Bone marrow (tissue), 2 donors: ENCODE data around the gene RNF168.
"Not testable (repeated sequence)": the region's sequence is repeated elsewhere in the genome, so short reads cannot be mapped to it uniquely, and the experiment has no call there.

Source experiments
- DNase-seq, 2 donors: peaks; one replicate each; lab custom pipeline; 2025; lab: John Stamatoyannopoulos, UW

RNF168 gene

DNA sequence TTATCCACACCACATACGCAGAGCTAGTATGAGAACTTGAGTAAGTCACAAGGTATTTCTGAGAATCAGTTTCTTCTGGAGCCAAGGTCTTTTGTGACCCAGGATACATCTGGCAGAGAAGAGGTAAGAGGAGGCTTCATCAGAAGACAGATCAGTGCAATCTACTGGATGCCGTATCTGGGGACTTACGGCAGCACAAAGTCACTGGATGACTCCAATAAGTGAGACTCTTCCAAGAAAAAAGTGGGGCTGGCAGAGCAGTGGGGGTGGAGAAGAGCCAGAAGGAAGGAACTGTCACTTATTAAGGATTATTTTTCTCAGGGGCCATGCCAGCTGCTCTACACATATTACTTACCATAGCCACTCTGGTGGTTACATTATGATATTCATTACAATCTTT is 39.8 kb downstream of the RNF168 start:
- DNase-seq: no peak

DNA sequence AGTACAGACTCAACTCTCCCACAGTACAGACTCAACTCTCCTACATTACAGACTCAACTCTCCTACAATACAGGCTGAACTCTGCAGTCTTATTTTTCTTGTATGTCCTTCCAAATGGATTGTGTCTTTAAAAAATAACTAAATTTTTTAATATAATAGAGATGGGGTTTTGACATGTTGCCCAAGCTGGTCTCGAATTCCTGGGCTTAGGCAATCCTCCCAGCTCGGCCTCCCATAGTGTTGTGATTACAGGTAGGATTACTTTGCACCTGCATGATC is 40.2 kb downstream of the RNF168 start:
- no peak for DNase-seq

DNA sequence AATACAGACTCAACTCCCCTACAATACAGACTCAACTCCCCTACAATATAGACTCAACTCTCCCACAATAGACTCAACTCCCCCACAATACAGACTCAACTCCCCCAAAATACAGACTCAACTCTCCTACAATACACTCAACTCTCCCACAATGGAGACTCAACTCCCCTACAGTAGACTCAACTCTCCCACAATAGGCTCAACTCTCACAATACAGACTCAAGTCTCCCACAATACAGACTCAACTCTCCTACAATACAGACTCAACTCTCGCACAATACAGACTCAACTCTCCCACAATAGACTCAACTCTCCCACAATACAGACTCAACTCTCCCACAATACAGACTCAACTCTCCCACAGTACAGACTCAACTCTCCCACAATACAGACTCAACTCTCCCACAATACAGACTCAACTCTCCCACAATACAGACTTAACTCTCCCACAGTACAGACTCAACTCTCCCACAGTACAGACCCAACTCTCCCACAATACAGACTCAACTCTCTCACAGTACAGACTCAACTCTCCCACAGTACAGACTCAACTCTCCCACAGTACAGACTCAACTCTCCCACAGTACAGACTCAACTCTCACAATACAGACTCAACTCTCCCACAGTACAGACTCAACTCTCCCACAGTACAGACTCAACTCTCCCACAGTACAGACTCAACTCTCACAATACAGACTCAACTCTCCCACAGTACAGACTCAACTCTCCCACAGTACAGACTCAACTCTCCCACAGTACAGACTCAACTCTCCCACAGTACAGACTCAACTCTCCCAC is 40.7 kb downstream of the RNF168 start:
- DNase-seq: not testable (repeated sequence)

DNA sequence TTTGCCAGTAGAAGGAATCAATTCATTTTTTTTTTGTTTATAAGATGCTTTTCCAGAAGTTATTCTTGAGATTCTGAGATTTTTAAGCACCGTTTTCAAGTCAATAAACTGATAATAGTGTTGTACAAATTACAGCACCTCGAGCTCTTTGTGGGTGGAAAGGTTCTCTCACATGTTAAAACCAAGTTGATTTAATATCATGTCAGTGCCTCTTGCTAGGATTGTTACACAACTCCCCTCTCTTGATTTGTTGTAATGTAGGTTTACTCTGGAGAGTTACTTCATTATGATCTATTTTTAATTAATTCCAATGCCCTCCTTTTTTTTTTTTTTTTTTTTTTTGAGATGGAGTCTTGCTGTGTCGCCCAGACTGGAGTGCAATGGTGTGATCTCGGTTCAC is 45.5 kb downstream of the RNF168 start:
- DNase-seq: no peak

DNA sequence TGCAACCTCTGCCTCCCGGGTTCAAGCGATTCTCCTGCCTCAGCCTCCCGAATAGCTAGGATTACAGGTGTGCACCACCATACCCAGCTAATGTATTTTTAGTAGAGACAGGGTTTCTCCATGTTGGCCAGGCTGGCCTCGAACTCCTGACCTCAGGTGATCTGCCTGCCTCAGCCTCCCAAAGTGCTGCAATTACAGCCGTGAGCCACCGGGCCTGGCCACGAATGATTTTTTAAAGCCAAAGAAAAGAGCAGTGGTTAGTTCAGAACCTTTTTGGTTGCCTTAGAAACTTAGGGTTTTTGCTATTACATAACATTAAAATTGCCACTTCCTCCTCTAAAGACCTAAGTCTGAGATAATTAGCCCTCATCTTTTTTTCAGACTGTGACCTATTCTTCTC is 46.1 kb downstream of the RNF168 start:
- DNase-seq: peak in 1 of 2 donors; percentile 40

DNA sequence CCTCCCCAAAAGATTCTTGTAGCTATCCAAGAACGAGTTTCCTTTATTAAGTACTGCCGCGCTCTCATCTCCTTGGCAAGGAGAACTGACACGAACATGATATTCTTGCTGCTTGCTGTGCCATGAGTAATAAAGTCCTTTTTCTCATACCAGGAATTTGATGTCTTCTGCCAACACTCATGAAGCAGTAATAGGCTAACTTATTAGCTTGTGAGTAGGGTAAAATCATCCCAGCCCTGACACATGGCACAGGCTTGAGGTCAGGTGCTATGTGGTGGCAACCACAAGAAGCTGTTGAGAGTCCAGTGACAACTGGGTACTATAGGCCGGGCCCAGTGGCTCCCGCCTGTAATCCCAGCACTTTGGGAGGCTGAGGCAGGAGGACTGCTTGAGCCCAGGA is 48.6 kb downstream of the RNF168 start:
- no peak for DNase-seq

DNA sequence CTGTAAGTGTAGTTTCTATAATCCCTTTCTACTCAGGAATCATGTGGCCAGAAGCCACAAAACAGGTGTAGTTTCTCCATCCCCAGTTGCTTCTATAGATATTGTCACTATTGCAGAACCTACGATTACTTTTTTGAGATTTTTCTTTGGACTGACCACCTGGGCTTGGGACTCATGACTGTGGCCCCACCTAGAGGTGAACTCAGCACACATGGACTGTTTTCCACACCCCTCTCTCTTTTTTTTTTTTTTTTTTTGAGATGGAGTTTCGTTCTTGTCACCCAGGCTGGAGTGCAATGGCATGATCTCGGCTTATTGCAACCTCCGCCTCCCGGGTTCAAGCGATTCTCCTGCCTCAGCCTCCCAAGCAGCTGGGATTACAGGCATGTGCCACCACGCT is 58.2 kb downstream of the RNF168 start:
- not testable (repeated sequence) for DNase-seq

DNA sequence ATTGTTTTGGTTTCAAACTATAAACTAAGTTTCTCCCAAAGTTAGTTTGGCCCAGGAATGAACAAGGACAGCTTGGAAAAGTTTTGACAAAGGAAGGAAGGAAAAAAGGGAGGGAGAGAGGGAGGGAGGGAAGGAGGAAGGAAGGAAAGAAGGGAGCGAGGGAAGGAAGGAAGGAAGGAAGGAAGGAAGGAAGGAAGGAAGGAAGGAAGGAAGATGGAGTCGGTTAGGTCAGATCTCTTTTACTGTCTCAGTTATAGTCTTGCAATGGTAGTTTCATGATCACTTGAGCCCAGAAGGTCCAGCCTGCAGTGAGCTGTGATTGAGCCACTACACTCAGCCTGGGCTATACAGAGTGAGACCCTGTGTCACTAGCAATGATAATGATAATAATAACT is 59.1 kb downstream of the RNF168 start:
- DNase-seq: no peak

DNA sequence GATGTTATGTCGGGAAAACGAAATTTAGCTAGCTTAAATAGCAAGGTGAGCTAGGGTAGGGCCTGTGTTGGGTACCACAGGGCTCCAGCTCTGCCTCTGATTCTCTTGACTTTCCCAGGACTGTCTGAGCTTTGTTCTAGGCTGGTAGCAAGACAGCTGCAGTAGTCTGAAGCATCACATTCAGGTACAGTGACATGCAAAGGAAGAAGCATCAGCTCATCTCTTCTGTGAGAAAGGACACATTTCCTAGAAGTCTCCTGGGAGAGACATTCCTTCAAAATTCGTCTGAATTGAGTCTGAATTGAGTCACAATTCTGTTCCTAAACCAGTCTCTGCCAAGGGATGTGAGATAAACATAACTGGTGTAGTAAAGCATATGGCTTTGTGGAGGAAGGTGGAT is 62.9 kb downstream of the RNF168 start:
- no peak for DNase-seq

DNA sequence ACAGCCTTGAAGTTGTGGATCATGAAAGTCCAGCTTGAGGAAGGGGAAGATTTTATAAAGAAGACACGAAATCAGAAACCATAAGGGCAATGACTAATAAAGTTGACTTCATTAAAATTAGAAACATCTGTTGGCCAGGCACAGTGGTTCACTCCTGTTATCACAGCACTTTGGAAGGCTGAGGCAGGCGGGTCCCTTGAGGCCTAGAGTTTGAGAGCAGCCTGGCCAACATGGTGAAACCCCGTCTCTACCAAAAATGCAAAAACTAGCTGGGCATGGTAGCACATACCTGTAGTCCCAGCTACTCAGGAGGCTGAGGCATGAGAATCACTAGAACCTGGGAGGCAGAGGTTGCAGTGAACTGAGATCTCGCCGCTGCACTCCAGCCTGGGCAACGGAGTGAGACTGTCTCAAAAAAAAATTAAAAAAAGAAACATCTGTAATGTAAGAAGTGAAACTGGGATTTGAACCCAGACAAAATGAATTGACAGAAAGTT is 63.5 kb downstream of the RNF168 start:
- DNase-seq: no peak

DNA sequence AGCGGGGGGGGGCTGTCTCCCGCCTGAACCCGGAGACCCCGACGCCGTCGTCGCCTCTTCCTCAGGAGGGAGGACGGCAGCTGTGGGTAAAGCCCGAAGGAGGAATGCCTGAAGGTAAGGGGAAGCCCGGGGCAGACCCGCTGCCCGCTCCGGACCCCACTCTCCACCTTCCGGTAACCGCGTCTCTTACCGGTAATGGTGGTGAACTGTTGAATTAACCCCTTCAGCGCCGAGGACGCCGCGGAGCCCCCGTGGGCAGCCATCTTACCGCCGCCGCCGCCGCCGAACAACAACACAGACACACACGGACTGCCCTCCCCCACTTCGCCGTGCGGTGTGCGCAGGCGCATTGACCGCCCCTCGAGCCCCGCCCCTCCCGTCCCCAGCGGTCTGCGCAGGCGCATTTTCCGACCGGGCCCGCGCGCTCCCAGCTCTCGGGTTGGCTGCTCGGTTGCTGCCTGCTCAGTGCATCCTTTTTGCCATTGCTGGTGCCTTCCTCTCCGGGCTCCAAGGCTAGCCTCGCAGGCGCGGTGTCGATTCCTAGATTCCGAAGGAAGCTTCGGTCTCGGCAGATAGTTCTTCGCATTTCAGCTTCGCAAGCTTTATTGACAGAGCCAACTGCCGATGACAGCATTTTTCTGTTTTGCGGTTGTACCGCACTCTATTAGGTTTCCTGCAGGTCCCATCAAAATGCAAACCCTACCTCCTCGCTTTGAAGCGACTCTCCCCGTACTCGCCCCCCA is 71.3 kb downstream of the RNF168 start, which contains the start of gene UBXN7:
Gene UBXN7, minus strand, starts transcription at position 291 of the 743 bp plus-strand sequence. Its CDS starts 28 bp downstream, at position 263.
- DNase-seq: peak; percentile 88 to 92

DNA sequence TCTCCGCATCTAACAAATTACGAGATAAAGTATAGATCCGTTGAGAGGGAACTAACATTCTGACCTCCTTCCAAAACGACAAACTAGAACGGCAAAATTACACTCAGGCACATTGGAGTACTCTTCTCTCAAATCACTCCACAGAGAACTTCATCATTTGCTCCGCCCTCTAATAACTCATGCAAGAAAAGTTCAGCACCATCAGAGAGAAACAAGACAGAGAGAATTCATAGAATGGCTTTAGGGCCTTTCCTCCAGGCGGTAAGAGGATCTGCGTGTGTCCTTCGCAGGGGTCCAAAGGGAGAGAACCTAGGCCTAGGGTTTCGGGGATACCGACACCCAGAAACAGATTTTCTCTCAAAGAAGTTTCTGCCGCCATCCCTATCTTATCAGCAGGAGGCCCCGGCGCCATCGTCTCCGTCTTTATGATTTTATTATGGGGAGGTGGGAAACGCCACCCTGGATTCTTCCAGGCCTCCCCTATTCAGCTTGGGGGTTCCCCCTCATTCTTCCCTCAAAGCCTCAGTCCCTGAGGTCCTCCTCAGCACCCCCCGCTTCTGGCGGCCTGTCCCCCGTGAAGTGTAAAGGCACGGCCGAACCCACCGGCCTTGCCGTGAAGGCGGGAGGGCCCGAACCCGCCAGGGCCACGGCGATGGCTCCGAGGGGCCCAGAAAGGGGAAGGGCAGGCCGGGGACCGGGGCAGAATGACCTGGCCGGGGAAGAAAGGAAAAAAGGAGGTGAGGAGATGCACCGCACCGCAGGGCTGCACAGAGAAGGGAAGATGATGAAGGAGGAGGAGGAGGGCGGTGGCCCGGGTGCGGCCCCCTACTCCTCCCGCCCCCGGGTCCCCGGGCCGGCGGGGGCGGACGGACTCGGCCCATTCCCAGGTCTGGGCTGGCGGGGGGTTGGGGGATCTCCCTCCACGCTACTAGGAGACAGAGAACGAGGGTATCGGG is 72.1 kb downstream of the RNF168 start:
- peak in 1 of 2 donors; percentile 33 for DNase-seq

DNA sequence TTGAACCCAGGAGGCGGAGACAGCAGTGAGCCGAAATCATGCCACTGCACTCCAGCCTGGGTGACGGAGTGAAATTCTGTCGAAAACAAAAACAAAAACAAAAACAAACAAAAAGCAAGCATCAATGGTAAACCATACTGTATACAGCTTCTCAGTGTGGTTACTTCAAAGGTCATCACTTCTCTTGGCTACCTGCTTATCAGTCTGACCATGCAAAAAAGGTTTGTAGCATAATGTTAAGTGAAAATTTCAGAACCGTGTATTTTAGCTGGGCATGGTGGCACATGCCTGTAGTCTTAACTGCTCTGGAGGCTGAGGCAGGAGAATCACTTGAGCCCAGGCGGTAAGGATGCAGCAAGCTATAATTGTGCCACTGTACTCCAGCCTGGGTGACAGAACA is 75.5 kb downstream of the RNF168 start:
- no peak for DNase-seq

DNA sequence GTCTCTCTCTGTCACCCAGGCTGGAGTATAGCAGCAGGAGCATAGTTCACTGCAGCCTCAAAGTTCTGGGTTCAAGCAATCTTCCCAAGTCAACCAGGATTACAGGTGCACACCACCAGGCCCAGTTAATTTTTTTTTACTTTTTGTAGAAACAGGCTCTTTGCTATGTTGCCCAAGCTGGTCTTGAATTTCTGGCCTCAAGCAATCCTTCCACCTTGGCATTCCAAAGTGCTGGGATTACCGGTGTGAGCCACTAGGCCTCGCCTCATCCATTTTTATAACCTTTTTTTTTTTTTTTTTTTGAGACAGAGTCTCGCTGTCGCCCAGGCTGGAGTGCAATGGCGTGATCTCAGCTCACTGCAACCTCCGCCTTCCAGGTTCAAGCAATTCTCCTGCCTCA is 79.1 kb downstream of the RNF168 start:
- not testable (repeated sequence) for DNase-seq

DNA sequence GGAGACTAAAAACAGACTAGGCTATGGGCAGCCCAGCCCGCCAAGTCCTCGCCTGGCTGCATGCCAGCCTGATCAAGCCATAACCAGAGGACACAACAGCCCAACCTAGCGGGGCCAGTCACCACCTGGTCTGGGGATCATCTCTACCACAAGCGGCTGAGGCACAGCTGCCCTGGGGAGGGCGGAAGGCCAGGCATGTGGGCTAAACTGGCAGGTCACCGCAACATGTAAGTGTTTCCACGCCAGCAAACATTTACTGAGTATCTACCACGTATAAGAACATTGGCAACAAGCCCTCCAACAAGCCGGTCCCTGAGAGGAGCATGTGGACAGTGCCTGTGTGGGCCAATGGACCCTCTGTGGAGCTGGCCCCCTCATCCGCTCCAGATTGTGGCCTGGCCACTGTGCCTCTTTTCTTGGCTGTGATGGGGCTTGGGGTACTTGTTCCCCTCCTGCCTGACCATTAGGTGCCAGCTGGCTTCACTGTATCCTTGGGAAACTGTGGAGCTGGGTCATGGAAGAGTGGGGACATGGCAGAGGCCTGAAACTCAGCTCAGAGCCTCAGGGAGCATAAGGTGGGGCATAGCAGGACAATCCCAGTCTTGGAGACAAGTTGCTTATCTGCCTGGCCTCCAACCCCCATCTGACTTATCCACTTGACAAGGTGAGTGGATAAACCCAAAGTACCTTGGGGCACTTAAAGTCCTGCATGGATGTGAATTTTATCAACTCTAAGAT is 80.4 kb downstream of the RNF168 start:
- no peak for DNase-seq

DNA sequence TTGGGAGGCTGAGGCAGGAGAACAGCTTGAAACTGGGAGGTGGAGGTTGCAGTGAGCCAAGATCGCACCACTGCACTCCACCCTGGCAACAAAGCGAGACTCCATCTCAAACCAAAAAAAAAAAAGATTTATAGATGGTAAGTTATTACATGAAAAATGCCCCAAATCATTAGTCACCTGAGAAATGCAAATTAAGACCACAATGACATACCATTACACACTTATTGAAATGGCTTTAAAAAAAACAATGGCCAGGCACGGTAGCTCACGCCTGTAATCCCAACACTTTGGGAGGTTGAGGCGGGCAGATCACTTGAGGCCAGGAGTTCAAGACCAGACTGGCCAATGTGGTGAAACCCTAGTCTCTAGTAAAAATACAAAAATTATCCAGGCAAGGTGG is 81.9 kb downstream of the RNF168 start:
- not testable (repeated sequence) for DNase-seq

DNA sequence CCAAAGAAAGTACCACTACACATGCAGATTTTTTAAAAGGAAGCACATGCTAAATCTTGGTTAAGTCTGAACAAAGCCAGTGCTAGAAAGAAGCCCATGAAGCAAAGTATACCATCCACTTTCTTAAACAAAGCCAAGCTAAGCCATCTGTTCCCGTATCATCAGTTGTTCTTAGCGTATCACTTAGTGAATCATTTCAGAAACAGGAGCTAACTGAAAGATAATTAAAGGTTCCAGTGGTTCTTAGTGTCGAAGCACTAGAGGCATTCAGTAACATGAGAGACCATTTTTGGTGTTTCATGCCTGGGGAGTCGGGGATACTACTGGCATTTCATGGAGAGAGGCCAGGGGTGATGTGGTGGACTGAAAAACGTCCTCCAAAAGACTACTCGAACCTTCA is 84.2 kb downstream of the RNF168 start:
- DNase-seq: no peak
